GM12878 (cell line): ENCODE results near the gene SPINK8. TPM values are rescaled to one million over a fixed set of nuclear protein-coding genes. Genes with fewer than 3 reads are reported as not detected.

Source experiments
- CEBPB ChIP-seq, 2 experiments: fragments of 150-350 bp in 1 of 2; IDR thresholded peaks; 2 replicates each; pipeline ENCODE4 v1.6.1; 2012 to 2014; ENCODE audit warnings: low read depth in 2 of 2, low read length in 2 of 2, borderline replicate concordance in 1 of 2, inconsistent platforms in 1 of 2
- POLR2AphosphoS5 ChIP-seq: IDR thresholded peaks from 2 replicates; pipeline ENCODE4 v1.6.1; 2011; ENCODE audit warnings: mild to moderate bottlenecking, low read length, inconsistent platforms
- TCF7 ChIP-seq: IDR thresholded peaks from 2 replicates; pipeline ENCODE4 v1.6.1; 2014; ENCODE audit warnings: antibody characterized with exemption, borderline replicate concordance
- ZNF24 ChIP-seq: fragments of 450-650 bp; IDR thresholded peaks from 2 replicates; pipeline ENCODE4 v1.6.1; 2017; ENCODE audit warnings: antibody characterized with exemption, mild to moderate bottlenecking
- polyA plus RNA-seq, 11 experiments: library from polyadenylated mRNA; depleted of rRNA in 4 of 11; unstranded in 6 of 11; stranded (reverse) in 5 of 11; fragments of >200 nt; fragmentation: Nextera tagmentation in 4 of 11; fragmentation: Illumina TruSeq in 1 of 11; extraction: Ambion mirVana in 4 of 11; extraction: Trizol in 1 of 11; gene quantifications; 1 replicate in 1 of 11; 2 replicates in 10 of 11; pipeline versions ENCODE4 v1.2.1 to v1.2.3, GENCODE V29; 2011 to 2016; ENCODE audit warnings: inconsistent platforms in 2 of 11, missing spikeins in 2 of 11, low read depth in 1 of 11
- total RNA-seq, 4 experiments: library from RNA; depleted of rRNA in 3 of 4; stranded (reverse); fragments of >200 nt in 3 of 4; fragmentation: Illumina TruSeq in 1 of 4; extraction: Trizol in 1 of 4; gene quantifications; 2 replicates each; pipeline versions ENCODE4 v1.2.1 to v1.2.3, GENCODE V29; 2013 to 2021
- TF ChIP-seq, protein P1 (sequence below): fragments of 450-650 bp; IDR thresholded peaks from 2 replicates; pipeline ENCODE4 v1.6.1; 2017; ENCODE audit warnings: mild to moderate bottlenecking, moderate library complexity

Gene SPINK8
- total and polyA plus RNA-seq, 10 of the 15 experiments (the other 5 are each of a cell fraction or from before 2014, with no cell fraction given): not detected

DNA sequence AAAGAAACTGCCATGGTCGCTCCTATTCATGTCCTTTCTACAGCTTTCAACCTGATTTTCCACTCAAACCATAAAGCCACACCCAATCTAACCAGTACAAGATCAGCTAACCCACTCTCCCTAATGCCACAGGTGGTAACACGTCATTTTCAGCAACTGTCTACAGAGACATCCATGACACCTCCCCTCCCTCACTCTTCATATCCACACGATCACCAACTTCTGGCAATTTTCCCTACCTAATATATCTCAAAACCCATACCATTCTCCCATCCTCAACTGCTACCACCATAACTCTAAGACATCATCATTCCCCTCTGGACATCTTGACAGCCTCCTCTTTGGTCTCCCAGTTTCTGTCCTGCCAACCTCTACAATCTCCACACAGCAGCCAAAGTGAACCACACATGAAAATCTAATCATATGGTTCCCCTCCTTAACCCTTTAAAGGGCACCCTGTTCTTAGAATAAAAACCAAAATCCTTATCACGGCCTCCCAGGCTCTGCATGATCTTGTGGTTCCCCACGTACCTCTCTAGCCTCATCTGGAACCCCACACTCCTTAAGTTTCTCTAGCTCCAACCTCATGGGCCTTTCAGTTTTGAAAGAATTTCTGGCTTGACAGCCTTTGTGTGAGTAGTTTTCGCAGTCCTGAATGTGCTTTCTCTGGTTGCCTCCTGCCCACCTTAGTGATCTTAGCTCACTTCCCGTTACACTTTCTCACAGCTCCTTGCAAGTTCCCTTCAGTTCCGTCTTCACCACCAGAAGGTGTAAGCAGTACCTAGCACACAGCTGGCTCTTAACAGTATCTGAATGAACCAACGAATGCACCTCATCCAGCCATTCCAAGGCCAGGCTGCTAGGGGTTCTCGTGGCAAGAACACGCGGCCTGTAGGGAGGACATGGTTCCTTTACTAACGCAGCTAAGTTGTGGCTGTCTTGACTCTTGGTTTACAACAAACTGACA, 33.4 kb downstream of the SPINK8 start (continued):
- TF ChIP-seq CEBPB (IDR thresholded peaks at IDR 0.05; ENCODE audit: borderline replicate concordance in 1 of 2, low read depth in 2 of 2, low read length in 2 of 2) (no peak), ZNF24 (no peak), TCF7 (no peak), POLR2AphosphoS5 (peak; percentile 97)
- TF ChIP-seq, protein P1, sequence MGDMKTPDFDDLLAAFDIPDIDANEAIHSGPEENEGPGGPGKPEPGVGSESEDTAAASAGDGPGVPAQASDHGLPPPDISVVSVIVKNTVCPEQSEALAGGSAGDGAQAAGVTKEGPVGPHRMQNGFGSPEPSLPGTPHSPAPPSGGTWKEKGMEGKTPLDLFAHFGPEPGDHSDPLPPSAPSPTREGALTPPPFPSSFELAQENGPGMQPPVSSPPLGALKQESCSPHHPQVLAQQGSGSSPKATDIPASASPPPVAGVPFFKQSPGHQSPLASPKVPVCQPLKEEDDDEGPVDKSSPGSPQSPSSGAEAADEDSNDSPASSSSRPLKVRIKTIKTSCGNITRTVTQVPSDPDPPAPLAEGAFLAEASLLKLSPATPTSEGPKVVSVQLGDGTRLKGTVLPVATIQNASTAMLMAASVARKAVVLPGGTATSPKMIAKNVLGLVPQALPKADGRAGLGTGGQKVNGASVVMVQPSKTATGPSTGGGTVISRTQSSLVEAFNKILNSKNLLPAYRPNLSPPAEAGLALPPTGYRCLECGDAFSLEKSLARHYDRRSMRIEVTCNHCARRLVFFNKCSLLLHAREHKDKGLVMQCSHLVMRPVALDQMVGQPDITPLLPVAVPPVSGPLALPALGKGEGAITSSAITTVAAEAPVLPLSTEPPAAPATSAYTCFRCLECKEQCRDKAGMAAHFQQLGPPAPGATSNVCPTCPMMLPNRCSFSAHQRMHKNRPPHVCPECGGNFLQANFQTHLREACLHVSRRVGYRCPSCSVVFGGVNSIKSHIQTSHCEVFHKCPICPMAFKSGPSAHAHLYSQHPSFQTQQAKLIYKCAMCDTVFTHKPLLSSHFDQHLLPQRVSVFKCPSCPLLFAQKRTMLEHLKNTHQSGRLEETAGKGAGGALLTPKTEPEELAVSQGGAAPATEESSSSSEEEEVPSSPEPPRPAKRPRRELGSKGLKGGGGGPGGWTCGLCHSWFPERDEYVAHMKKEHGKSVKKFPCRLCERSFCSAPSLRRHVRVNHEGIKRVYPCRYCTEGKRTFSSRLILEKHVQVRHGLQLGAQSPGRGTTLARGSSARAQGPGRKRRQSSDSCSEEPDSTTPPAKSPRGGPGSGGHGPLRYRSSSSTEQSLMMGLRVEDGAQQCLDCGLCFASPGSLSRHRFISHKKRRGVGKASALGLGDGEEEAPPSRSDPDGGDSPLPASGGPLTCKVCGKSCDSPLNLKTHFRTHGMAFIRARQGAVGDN: peak; percentile 80; the same call in 1 of the 2 replicates
